HG02938 (cell line): ENCODE data around the gene TMEM106B.
"Not testable (repeated sequence)": the region's sequence is repeated elsewhere in the genome, so short reads cannot be mapped to it uniquely, and the experiment has no call there.

Experiments
- ATAC-seq: cut with Tn5 transposase; IDR thresholded peaks from one replicate; pipeline ENCODE4 v1.9.1; 2021; ENCODE audit warnings: mild to moderate bottlenecking, moderate library complexity; ENCODE audit not compliant: unreplicated experiment

TMEM106B gene

DNA sequence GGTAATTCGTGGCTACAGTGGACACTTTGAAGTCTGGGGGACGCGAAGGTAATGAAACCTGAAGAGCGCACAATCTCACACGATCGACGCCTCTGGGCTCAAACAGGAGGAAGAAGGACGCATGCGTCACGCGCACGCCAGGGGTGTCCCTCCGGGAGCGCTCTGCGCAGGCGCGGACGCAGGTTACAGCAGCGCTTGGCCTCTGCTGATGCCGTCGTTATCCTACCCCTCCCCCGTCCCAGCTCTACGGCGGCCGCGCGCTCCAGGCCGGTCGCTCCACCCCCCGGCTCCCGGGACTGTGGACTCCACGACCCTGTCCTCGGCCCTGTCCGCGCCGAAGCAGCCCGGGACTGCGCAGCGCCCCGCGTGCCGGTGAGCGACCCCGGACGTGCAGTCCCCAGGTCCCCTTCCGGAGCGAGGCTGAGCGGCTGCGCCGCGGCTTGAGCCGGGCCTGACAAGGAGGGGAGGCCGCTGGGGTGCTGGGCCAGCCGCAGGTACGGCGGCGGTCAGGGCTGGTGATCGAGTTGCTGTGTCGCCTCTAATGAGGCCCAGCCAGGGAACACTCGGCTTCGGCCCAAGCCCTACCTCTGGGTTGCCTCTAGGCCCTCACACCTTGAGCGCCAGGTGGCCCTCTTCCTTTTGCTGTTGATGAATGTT is at the start of gene TMEM106B:
Gene TMEM106B (plus strand): TSS at position 241 of the 657 bp plus-strand sequence. CDS start 3,517 bp downstream, outside the sequence.
- ATAC-seq, result peak; percentile 94

DNA sequence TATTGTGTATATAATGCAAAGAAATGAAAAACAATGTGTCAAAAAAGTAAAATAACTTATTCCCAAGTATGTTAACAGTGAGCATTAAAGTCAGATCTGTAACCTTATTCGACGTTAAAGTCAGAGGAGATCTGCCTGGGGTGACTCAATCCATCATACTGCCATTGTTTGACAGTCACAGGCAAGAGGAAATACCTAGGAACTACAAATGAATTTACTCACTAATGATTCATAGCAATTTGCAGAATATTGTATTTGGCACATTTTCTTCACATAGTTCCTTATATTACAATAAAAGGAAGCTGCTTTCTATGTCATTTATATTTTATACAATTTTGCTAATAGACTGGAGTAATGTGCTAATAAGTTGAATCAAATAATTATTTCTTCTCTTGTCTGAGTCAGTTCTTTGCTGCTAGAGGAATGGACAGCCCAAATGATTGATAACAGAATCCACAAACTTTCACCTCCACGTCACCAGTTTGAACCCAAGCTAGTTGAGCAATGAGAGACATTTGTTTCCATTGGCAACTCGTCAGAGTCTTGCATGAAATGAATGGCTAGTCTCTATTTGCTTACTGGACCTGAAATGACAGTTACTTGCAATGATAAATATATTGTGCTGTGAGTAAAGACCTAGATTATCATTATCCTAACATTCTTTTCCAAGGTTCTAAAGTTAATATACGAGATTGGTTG is 48.5 kb upstream of the TMEM106B start:
- no peak for ATAC-seq

DNA sequence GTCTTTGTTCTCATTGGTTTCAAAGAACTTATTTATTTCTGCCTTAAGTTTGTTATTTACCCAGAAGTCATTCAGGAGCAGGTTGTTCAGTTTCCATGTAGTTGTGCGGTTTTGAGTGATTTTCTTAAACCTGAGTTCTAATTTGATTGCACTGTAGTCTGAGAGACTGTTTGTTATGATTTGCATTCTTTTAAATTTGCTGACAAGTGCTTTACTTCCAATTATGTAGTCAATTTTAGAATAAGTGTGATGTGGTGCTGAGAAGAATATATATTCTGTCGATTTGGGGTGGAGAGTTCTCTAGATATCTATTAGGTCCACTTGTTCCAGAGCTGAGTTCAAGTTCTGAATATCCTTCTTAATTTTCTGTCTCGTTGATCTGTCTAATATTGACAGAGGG is 43.0 kb upstream of the TMEM106B start:
- not testable (repeated sequence) for ATAC-seq

DNA sequence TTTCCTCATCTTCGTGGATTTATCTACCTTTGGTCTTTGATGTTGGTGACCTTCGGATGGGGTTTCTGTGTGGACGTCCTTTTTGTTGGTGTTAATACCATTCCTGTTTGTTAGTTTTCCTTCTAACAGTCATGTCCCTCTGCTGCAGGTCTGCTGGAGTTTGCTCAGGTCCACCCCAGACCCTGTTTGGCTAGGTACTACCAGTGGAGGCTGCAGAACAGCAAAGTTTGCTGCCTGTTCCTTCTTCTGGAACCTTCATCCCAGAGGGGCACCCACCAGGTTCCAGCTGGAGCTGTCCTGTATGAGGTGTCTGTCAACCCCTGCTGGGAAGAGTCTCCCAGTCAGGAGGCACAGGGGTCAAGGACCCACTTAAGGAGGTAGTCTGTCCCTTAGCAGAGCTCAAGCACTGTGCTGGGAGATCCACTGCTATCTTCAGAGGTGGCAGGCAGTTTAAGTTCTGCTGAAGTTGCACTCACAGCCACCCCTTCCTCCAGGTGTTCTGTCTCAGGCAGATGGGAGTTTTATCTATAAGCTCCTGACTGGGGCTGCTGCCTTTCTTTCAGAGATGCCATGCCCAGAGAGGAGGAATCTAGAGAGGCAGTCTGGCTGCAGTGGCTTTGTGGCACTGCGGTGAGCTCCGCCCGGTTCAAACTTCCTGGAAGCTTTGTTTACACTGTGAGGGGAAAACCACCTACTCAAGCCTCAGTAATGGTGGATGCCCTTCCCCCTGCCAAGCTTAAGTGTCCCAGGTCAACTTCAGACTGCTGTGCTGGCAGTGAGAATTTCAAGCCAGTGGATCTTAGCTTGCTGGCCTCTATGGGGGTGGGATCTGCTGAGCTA is 40.9 kb upstream of the TMEM106B start:
- not testable (repeated sequence) for ATAC-seq

DNA sequence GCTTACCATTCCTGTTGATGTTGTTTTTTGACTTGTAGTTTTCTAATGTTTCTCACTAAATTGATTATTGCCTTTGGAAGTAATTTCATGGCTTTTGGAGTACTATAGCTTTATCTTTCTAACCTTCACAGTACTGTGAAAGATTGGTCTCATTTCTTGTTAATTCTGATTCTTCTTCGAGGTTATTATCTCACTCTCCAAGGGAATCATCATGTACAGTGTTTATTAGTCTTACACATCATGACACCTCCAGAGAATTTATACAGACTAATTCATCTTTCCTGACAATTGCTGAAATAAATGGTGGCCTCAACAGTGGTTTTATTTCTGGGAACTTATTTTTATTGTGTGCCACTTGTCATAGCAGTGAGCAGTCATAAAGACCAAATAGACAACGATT is 37.4 kb upstream of the TMEM106B start:
- no peak for ATAC-seq

DNA sequence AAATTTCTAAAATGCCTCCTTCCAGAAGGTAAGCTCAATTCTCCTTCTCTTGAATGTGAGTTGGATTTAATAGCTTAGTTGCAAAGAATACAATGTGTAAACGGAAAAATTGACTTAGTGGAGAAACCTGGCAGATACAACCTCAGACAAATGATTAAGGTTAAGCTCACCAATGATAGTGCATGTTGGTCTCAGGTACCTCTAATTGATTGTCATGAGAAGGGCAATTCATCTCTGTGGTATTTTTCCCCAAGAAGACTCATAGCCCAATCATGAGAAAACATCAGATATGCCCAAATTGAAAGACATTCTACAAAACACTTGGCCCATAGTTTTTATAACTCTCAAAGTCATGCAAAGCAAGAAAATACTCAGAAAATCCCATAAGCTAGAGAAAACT is 36.2 kb upstream of the TMEM106B start:
- no peak for ATAC-seq

DNA sequence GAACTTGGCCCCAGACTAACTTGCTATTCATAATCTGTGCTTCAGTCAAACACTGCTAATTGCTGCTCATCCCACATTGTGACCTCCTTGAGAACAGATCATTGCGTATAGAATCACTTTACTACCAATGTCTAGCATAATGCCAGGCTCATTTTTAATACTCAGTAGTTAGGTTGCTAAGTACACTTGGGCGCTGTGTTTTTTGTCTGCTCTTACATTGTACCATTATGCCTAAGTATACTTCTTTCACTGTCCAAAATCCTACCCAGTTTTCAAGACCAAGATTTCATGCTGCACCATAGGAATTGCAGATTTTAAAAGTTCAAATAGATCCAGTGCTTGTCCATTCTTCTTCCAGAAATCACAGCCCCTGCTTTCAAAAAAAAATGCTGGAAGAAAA is 32.8 kb upstream of the TMEM106B start:
- ATAC-seq, result no peak

DNA sequence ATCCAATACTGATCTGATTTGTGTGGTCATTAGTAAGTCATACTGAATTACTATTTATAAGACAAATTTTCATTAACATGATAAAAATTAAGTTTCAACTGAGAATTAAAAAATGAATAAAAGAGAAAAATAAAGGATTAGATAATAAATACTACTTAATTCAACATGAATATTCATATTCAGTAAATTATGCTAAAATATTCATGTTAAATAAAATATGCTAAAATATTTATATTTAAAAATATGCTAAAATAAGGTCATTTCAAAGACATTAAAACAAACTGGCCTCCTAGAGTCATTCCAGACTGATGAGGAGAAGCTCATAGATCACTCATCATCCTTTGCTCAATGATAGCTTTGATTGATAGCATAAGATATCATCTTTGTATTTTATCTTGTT is 16.7 kb upstream of the TMEM106B start:
- ATAC-seq, result no peak

DNA sequence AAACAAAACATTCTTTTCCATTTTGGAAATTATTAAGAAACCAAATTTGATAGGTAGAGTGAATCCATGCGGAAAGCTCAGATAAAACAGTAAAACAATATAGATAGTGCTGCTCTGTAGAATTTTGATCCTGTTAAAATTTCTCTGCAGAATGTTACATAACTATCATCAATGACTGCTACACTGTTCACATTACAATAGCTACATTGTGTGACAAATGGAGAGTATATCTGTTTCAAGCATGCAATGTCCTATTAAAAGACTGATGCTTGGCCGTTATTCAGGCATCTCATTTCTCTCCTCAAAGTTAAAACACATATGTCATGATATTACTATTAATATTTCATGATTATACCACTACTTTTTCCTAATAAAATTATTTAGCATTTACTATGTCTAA is 14.7 kb upstream of the TMEM106B start:
- no peak for ATAC-seq

DNA sequence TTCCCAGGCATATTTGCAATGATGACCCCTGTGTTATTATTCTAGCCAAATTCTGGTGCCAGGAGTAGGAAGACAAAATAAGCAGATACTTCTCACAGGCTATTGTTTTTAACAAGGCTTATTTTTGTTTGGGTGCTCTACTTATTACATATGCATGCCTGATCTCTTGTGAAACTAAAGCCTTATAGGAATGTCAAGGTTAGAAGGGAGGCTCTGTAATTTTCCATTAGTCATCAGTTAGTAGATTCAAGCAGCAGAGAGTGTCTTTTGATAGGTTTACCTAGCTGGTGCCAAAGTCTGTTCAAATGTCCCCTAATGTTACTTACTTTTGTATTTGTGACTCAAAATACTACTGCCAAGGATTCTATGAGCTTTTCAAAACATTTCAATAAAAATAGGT is 11.7 kb upstream of the TMEM106B start:
- no peak for ATAC-seq

DNA sequence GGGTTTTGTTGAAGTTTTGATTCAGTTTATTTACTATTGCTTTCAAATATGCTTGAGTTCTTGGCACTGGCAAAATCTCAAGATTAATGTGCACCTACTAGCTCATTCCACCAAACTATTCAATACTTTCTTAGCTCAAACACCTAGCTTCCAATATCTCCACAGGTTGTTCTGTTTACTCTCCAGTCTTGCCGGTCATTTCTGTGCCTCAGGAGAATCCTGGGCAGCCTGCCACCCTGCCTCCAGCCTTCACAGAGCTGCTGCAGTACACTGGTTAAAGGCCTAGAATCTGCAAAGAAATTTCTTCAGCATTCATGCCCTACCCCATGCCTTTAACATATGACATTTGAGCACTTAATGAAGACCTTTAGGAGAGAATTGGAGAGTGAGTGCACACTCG is 4.0 kb upstream of the TMEM106B start:
- no peak for ATAC-seq

DNA sequence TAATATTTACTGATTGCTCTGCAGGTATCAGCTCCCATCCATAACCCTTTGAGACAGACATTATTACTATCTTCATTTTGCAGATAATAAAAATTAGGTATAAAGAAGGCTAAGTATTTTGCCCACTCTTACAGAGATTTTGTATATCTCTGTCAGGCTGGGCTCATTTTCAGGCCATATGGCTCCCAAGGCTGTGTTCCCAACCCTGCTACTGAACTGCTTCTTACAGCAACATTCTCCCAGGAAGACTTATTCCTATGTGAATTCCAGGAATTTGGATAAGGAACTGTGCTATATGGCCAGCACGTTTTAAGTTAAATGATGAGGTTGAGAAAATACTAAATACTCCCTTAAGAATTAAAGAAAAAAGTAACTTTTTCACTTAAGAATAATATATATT is 1.9 kb upstream of the TMEM106B start:
- no peak for ATAC-seq

DNA sequence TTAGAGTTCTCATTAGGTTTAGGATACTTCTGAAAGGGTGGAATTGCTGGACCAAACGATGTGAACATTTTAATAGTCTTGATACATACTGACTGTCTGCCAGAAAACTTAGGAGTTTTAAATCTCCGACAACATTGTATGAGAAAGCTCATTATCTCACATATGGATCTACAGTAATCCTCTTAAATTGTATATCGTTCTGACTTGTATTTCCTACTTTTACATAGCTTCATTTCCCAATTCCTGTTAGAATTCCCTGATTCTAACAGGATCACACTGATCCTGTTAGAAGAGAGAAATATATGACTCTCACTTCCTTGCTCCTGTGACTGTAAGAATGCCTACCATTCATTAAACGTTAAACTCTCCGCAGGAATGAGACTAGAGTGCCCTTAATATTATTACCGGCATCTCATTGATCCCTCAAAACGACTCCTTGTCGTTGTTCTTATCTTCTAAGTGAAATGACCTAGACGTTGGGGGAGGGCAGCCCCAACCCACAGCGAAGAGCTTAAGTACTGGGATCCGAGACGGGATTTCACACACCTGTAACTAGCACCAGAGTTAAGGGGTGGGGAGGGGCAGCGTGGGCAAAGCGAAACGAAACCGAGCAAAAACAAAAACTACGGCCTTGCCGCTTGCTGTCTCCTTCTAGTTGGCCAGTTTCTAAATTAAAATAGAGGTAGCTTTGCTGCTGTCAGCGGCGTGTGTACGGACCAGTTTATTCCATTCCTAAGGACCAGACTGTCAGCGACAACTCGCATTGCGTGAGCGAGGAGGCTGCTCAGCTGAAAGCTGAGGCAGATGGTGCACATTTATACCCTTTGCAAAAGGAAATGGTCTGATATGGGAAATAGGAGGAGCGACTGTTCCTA is 678 bp upstream of the TMEM106B start:
- ATAC-seq, result peak; percentile 37

DNA sequence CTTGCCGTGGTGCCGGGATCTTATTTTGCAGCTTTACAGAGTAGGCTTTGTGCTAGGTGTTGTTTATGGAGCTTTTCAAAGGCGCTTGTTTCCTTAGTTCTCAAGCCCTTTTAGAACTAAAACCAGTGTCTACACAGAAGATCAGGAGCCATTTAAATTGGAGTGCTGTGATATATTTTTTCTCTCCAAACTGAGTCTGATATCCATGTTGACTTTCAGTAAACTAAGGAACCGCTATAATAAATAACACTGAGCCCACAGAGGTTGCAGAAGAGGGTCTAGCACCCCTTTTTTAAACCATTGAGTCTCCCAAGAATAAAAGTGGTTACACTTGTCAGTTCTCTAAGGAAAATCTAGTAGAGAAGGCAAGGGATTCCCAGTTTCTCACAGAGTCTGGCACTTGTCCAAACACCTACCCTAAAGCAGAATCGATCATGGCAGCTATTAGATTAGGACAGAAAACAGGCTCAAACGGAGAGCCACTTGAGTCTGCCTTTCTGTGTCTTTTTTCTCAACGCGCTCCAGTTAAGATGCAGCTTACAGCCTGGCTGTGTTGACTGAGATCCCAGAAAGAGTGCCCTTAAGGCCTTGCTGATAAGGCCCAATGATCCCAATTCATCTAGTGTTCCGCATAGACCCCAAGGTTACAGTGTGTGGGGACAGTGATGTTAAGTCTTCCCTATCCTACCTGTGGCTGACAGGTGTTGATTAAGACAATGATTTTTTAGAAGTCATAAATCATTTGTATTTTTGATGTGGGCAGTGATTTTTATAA is 804 bp downstream of the TMEM106B start:
- no peak for ATAC-seq

DNA sequence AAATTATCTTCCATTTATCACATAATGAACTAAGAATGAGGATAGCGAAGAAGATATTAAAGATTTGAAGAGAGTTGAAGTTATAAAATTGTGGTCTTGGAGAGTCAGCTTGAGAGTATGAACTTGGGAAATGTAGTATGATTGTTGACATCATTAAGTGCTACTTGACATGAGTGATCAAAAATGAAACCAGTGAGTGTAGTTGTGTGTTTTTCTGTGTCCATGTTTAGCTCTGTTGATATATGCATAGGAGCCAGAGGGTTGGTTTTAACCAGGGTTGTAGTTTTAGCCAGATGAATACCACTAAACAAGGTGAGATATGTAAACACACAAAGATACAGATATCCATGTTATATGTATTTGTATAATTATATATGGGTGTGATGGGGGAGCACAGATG is 6.2 kb downstream of the TMEM106B start:
- no peak for ATAC-seq

DNA sequence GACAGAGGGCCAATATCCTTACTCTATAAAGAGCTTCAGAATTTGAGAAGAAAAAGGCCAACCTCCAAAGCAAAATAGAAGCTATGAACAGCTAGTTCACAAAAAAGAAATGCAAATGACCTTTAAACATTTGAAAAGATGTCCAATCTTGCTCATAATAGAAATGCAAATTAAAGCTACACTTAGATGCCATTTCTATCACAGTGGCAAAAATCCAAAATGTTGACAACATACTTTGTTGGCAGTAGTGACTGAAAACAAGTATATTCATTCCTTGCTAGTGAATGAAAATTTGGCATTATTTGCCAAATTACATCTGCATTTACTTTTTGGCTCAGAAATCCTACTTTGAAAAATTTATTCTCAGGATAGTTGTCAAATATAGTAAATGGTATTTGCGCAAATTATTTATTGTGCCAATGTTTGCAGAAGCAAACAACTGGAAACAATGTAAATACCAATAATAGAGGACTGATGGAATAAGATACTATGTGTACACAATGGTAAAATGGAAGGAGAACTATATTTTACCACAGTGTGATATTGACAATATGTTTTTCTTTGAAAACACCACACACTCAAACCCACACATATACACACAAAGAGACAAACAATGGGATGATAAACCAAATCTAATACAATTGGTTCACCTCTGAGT is 9.4 kb downstream of the TMEM106B start:
- ATAC-seq, result no peak

DNA sequence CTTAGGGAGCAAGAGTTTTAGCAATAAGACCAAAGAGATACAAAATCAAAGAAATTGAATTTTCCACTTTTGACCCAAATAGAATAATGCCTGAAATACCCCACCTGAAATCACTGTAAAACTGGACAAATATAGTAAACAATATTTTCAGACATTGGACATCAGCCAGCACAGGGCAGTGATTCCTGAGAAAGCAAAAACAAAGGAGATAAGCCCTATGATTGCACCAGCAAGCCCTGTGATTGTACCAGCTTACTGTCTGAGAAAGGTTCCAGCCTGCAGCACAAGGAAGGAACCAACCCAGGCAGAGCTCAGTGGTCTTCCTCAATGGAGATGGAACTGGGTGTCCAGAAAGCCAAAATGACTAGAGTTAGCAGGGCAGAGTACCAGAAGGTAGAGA is 10.3 kb downstream of the TMEM106B start:
- ATAC-seq, result no peak

DNA sequence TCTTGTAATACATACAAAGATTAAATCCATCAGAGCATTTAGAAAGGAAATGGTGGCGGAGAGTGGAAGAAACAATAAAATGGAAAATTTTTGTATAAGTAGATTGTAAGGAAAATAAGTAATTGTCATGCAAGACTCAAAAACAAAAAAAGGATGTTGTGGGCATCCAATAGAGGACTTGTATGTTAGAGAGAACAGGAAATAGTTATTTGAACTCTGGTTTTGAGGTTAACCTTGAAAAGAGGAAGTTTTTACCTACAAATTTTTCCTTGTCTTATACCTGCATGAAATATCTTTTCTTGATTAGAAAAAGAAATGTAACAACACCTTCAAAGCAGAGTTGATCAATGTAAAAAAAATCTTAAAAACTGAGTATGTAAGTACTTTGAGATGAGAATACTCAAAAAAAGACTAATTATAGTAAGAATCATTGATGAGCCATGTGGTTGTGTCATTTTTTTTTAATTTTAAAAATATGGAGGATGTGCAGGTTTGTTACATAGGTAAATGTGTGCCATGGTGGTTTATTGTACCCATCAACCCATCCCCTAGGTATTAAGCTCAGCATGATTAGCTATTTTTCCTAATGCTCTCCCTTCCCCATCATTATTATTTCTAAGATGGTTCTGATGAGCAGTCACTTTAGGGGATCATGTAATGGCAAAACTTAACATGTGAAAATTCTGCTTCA is 11.9 kb downstream of the TMEM106B start:
- peak; percentile 96 for ATAC-seq

DNA sequence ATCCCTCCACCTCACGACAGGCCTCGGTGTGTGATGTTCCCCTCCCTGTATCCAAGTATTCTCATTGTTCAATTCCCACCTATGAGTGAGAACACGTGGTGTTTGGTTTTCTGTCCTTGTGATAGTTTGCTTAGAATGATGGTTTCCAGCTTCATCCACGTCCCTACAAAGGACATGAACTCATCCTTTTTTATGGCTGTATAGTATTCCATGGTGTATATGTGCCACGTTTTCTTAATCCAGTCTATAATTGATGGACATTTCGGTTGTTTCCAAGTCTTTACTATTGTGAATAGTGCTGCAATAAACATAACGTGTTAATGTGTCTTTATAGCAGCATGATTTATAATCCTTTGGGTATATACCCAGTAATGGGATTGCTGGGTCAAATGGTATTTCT is 13.9 kb downstream of the TMEM106B start:
- ATAC-seq, result not testable (repeated sequence)
